SU-DHL-6 (cell line): ENCODE results near the gene AQP10.
"Not testable (repeated sequence)": the region's sequence is repeated elsewhere in the genome, so short reads cannot be mapped to it uniquely, and the experiment has no call there.

ENCODE experiments used
- H2AFZ ChIP-seq: fragments of 200-600 bp; sonication (generic); 2 replicates; pipeline ENCODE4 v1.6.1; 2014; ENCODE audit warnings: low read depth, mild to moderate bottlenecking, moderate library complexity, mixed read lengths, antibody characterized with exemption, low read length; ENCODE audit not compliant: severe bottlenecking
- H3F3A ChIP-seq: fragments of 200-600 bp; shearing (Covaris generic); 2 replicates; pipeline ENCODE4 v1.6.0; 2016; ENCODE audit warnings: antibody characterized with exemption, mild to moderate bottlenecking; ENCODE audit not compliant: insufficient read depth
- H3K27ac ChIP-seq: fragments of 200-600 bp; sonication (generic); 2 replicates; pipeline ENCODE4 v1.5.1; 2016; ENCODE audit warnings: low read depth, mild to moderate bottlenecking, low read length, moderate library complexity, mixed read lengths
- H3K27me3 ChIP-seq: fragments of 200-600 bp; sonication (generic), shearing (Covaris generic); 2 replicates; pipeline ENCODE4 v1.6.0; 2014; ENCODE audit warnings: mild to moderate bottlenecking, low read length
- H3K36me3 ChIP-seq: fragments of 200-600 bp; sonication (generic); 2 replicates; pipeline ENCODE4 v1.6.1; 2014; ENCODE audit warnings: mild to moderate bottlenecking, low read length, mixed read lengths
- H3K4me2 ChIP-seq: fragments of 300-600, 200-600 bp; shearing (Covaris generic), sonication (generic); 2 replicates; pipeline ENCODE4 v1.6.0; 2014; ENCODE audit warnings: low read length, low read depth, mild to moderate bottlenecking; ENCODE audit not compliant: poor library complexity, severe bottlenecking
- H3K4me3 ChIP-seq: fragments of 200-600 bp; sonication (generic); 2 replicates; pipeline ENCODE4 v1.5.1; 2014; ENCODE audit warnings: antibody characterized with exemption, low read length, mild to moderate bottlenecking, mixed read lengths; ENCODE audit not compliant: insufficient read depth, poor library complexity, severe bottlenecking
- H3K79me2 ChIP-seq: fragments of 200-600 bp; sonication (generic); 2 replicates; pipeline ENCODE4 v1.6.1; 2014; ENCODE audit warnings: mild to moderate bottlenecking, low read length, moderate library complexity; ENCODE audit not compliant: insufficient read depth
- H3K9ac ChIP-seq: fragments of 200-600 bp; sonication (generic); 2 replicates; pipeline ENCODE4 v1.7.0; 2014; ENCODE audit warnings: mild to moderate bottlenecking, low read length
- H3K9me2 ChIP-seq: fragments of 200-600 bp; sonication (generic); replicated peaks from 2 replicates; pipeline ENCODE4 v1.6.1; 2014; ENCODE audit warnings: low read length; ENCODE audit not compliant: insufficient read depth
- H3K9me3 ChIP-seq: fragments of 200-600 bp; sonication (generic); 2 replicates; pipeline ENCODE4 v1.6.1; 2014; ENCODE audit warnings: low read length, mixed read lengths; ENCODE audit not compliant: insufficient read depth
- H4K20me1 ChIP-seq: fragments of 200-600 bp; sonication (generic); 2 replicates; pipeline ENCODE4 v1.6.1; 2014; ENCODE audit warnings: low read depth, mild to moderate bottlenecking, antibody characterized with exemption, low read length, moderate library complexity, mixed read lengths
- EZH2phosphoT487 ChIP-seq: fragments of 200-600 bp; sonication (generic), shearing (Covaris generic); conservative IDR thresholded peaks from 2 replicates; pipeline ENCODE4 v1.6.1; 2018; ENCODE audit warnings: mild to moderate bottlenecking, antibody characterized with exemption, low read length, moderate library complexity, mixed read lengths
- TF ChIP-seq, protein P1 (sequence below): fragments of 200-600 bp; sonication (generic); IDR thresholded peaks from one replicate; pipeline ENCODE4 v1.5.1; 2017; ENCODE audit warnings: antibody characterized with exemption, mild to moderate bottlenecking, low read length, moderate library complexity; ENCODE audit not compliant: insufficient read depth, poor library complexity, severe bottlenecking

The AQP10 gene

DNA sequence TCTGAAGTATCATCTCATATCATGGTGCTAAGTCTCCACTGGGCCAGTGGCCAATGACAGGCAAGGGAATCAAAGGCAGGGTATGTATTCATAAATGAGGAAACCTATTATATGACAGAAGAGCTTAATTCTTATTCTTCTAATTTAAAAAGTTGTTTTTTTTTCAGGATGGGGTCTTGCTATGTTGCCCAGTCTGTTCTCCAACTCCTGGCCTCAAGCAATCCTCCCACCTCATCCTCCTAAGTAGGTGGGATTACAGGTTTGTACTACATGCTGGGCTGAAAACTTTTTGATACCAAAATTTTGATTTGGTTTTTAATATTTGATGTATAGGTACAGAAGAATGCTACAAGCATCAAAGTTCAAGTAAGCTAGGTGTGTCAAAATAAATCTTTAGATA is 39.4 kb downstream of the AQP10 start:
- H3K9ac ChIP-seq, result no peak overlapping the region
- no peaks in the 10 kb centered on the region for H3F3A ChIP-seq
- no peaks in the 10 kb centered on the region for H3K79me2 ChIP-seq
- TF ChIP-seq EZH2phosphoT487, result no peak
- TF ChIP-seq, protein P1, sequence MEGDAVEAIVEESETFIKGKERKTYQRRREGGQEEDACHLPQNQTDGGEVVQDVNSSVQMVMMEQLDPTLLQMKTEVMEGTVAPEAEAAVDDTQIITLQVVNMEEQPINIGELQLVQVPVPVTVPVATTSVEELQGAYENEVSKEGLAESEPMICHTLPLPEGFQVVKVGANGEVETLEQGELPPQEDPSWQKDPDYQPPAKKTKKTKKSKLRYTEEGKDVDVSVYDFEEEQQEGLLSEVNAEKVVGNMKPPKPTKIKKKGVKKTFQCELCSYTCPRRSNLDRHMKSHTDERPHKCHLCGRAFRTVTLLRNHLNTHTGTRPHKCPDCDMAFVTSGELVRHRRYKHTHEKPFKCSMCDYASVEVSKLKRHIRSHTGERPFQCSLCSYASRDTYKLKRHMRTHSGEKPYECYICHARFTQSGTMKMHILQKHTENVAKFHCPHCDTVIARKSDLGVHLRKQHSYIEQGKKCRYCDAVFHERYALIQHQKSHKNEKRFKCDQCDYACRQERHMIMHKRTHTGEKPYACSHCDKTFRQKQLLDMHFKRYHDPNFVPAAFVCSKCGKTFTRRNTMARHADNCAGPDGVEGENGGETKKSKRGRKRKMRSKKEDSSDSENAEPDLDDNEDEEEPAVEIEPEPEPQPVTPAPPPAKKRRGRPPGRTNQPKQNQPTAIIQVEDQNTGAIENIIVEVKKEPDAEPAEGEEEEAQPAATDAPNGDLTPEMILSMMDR, result no peak
- H3K9me2 ChIP-seq, result no peaks in the 10 kb centered on the region
- no peak overlapping the region for H3K4me3 ChIP-seq
- H3K36me3 ChIP-seq, result no peaks in the 10 kb centered on the region
- H3K9me3 ChIP-seq, result no peaks in the 10 kb centered on the region
- H4K20me1 ChIP-seq, result no peaks in the 10 kb centered on the region
- H3K27ac ChIP-seq, result no peak overlapping the region
- H3K27me3 ChIP-seq, result no peaks in the 10 kb centered on the region
- no peak overlapping the region for H2AFZ ChIP-seq
- H3K4me2 ChIP-seq, result no peak overlapping the region

DNA sequence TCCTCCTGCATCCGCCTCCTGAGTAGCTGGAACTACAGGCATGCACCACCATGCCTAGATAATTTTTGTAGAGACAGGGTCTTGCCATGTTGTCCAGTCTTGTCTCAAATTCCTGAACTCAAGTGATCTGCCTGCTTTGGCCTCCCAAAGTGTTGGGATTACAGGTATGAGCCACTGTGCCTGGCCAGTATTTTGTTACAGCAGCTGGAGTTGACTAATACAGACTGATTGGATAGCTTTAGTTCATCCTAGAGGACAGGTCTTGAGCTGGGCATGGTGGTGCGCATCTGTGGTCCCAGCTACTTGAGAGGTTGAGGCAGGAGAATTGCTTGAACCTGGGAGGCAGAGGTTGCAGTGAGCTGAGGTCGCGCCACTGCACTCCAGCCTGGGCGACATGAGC is 40.0 kb downstream of the AQP10 start:
- not testable (repeated sequence) for H3K79me2 ChIP-seq, H4K20me1 ChIP-seq, H3F3A ChIP-seq, H3K9me2 ChIP-seq, H3K27ac ChIP-seq, H3K4me3 ChIP-seq, H2AFZ ChIP-seq, H3K9ac ChIP-seq, H3K4me2 ChIP-seq, H3K9me3 ChIP-seq, H3K27me3 ChIP-seq, H3K36me3 ChIP-seq

DNA sequence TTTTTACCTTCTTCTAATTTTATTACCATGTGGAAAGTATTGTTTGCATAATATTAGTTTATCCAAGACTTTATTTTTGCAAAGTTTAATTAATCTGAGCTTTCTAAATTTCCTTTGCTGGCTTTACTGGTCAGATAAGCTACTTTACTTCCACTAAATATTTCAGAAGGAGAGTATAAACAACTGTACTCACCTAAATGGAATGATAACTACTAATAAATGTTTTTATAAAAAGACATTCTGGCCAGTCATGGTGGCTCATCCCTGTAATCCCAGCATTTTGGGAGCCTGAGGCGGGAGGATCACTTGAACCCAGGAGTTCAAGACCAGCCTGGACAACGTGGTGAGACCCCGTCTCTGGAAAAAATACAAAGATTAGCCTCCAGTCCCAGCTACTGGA is 40.5 kb downstream of the AQP10 start:
- Histone ChIP-seq H3K4me3 (no peak overlapping the region), H3K79me2 (no peaks in the 10 kb centered on the region), H3K9ac (no peak overlapping the region), H3K9me3 (no peaks in the 10 kb centered on the region), H3K27me3 (no peaks in the 10 kb centered on the region), H3K36me3 (no peaks in the 10 kb centered on the region), H4K20me1 (no peaks in the 10 kb centered on the region), H3F3A (no peaks in the 10 kb centered on the region), H2AFZ (no peak overlapping the region), H3K4me2 (no peak overlapping the region), H3K9me2 (no peaks in the 10 kb centered on the region), H3K27ac (no peak overlapping the region)
- TF ChIP-seq, protein P1, result no peak
- TF ChIP-seq EZH2phosphoT487, result no peak

DNA sequence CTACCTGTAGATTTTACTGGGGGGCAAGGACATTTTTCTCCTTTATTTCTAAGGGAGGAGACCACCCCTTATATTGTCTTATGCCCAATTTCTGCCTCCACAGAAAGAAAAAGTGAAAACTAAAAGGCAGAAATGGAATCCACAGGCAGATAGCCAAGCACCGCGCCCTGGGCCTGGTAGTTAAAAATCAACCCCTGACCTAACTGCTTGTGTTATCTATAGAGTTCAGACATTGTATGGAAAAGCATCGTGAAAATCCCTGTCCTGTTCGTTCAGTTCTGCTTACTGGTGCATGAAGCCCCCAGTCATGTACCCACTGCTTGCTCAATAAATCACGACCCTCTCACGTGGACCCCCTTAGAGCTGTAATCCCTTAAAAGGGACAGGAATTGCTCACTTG is 50.5 kb downstream of the AQP10 start:
- Histone ChIP-seq H3K27me3 (no peaks in the 10 kb centered on the region), H3K4me3 (no peak overlapping the region), H3K79me2 (no peaks in the 10 kb centered on the region), H4K20me1 (no peaks in the 10 kb centered on the region), H3K36me3 (no peaks in the 10 kb centered on the region), H2AFZ (no peak overlapping the region), H3K4me2 (no peak overlapping the region), H3K9ac (no peak overlapping the region), H3K9me3 (no peaks in the 10 kb centered on the region), H3F3A (no peaks in the 10 kb centered on the region), H3K9me2 (no peaks in the 10 kb centered on the region), H3K27ac (no peak overlapping the region)
- TF ChIP-seq, protein P1, result no peak

DNA sequence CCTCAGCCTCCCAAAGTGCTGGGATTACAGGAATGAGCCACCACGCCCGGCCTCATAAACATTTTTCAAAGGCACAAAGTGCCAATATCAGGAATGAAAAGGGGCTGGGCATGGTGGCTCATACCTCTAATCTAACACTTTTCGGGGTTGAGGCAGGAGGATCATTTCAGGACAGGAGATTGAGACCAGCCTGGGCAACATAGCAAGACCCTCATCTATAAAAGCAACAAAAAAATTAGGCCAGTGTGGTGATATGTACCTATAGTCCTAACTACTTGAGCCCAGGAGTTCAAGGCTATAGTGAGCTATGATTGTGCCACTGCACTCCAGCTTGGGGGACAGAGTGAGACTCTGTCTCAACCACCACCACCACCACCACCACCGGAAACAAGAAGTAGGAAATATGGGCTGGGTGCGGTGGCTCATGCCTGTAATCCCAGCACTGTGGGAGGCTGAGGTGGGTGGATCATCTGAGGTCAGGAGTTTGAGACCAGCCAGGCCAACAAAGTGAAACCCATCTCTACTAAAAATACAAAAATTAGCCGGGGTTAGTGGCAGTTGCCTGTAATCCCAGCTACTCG is 53.0 kb downstream of the AQP10 start:
- not testable (repeated sequence) for H3K4me3 ChIP-seq, H3K9me2 ChIP-seq, H2AFZ ChIP-seq, H3K9ac ChIP-seq, H4K20me1 ChIP-seq, H3K27ac ChIP-seq, H3K4me2 ChIP-seq, H3K27me3 ChIP-seq, H3F3A ChIP-seq, H3K79me2 ChIP-seq, H3K9me3 ChIP-seq, H3K36me3 ChIP-seq
